ENCODE measurements around the gene SART3.

- TF ChIP-seq REST (IDR thresholded peaks at IDR 0.05; ENCODE audit: low read depth, low read length) (no peak), RFX5 (IDR thresholded peaks at IDR 0.05; ENCODE audit: low read length) (no peak), TAF1 (IDR thresholded peaks at IDR 0.05; ENCODE audit: borderline replicate concordance, low read depth, low read length) (no peak), CTCF (IDR thresholded peaks at IDR 0.05) (no peak), MXI1 (IDR thresholded peaks at IDR 0.05; ENCODE audit: low read depth, low read length) (no peak), USF2 (IDR thresholded peaks at IDR 0.05; ENCODE audit: borderline replicate concordance, low read depth, low read length) (no peak)
Measured at GRCh38 chr12:108514468-108514972, 46.5 kb downstream of the SART3 start.
